GM19035 (cell line): ENCODE data around the gene KBTBD13.
"Not testable (repeated sequence)": the region's sequence is repeated elsewhere in the genome, so short reads cannot be mapped to it uniquely, and the experiment has no call there.

Experiments used
- ATAC-seq: cut with Tn5 transposase; IDR thresholded peaks from one replicate; pipeline ENCODE4 v1.9.1; 2021; ENCODE audit not compliant: unreplicated experiment

The KBTBD13 gene

DNA sequence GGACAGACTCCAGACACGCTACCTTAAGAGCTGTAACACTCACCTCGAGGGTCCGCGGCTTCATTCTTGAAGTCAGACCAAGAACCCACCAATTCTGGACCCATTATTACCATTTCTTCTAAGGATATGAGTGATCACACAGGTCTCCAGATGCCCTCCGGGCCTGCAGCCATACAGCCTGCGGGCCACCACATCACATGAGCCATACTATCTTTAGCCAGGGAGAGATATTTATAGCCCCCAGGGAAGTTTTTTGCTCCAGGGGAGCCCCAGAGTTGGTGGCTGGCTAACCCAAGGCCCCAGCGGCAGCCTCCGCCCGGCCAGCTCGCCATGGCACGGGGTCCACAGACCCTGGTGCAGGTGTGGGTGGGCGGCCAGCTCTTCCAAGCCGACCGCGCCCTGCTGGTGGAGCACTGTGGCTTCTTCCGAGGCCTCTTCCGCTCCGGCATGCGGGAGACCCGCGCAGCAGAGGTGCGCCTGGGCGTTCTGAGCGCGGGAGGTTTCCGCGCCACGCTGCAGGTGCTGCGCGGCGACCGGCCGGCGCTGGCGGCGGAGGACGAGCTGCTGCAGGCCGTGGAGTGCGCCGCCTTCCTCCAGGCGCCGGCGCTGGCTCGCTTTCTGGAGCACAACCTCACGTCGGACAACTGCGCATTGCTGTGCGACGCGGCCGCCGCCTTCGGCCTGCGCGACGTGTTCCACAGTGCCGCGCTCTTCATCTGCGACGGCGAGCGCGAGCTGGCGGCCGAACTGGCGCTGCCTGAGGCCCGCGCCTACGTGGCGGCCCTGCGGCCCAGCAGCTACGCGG lies at the start of gene KBTBD13:
TSS of gene KBTBD13 (plus strand) at position 261 of the 805 bp plus-strand sequence. CDS start at position 331, 70 bp downstream.
- no peak for ATAC-seq

DNA sequence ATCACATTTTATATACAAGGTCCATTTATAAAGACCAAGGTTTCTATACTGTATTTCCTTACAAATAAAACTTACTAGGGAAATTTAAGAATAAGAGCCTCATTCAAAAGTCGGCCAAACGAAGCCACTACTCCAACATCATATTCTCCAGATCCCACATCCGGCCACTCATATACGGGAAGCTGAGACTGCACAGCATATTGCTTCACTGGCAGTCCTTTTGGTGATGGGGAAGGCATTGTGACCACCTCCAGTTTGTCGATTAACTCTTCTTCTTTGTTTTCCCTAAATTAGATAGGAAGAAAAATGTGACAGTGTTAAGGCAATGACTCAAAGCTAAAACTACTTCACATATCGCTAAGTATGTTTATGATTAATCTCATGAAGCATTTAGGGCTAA lies 49.8 kb upstream of the KBTBD13 start:
- no peak for ATAC-seq

- ATAC-seq, result no peak
These were observed 49.0 kb upstream of the KBTBD13 start for GRCh38 chr15:65027593-65027992.

GRCh38 chr15:65028338-65028737 lies 48.2 kb upstream of the KBTBD13 start:
- ATAC-seq, result no peak

GRCh38 chr15:65028921-65029735 lies 47.4 kb upstream of the KBTBD13 start, which contains the start of gene MTFMT:
Gene MTFMT (minus strand): TSS chr15:65029639. CDS start chr15:65029613, 26 bp downstream.
- ATAC-seq, result peak; percentile 75

- no peak for ATAC-seq
These were observed 46.8 kb upstream of the KBTBD13 start for GRCh38 chr15:65029736-65030208.

GRCh38 chr15:65032801-65033537 lies 43.6 kb upstream of the KBTBD13 start:
- no peak for ATAC-seq

DNA sequence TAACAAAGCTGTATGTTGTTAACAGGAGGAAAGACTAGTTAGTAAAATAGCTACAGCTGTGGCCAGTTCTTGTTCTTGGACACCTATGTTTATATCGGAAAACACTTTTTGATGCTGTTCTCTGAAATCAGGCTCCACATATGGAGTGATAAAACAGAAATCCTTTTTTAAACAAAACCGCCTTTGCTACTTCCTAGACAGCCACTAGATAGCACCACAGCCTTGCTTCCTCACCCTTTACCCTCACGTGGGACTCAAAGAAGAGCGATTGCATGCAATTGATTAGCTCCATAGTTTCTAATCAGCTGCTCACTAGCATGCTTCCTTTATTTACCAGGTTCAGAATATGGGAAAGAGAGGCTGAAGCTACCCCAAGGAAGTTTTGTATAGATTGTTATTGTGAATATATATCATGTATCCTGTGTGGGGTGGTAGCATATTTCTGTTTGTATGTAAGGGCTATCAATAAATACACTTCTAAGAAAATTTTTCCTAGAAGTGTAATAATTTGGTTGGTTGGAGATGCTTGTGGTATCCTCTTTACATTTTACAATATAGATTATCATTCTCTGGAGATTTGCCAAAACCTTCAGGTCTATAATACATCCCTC lies 42.8 kb upstream of the KBTBD13 start:
- ATAC-seq, result no peak

- no peak for ATAC-seq
These were observed 41.8 kb upstream of the KBTBD13 start for GRCh38 chr15:65034719-65035118.

GRCh38 chr15:65037309-65037708 lies 39.2 kb upstream of the KBTBD13 start:
- ATAC-seq, result no peak

DNA sequence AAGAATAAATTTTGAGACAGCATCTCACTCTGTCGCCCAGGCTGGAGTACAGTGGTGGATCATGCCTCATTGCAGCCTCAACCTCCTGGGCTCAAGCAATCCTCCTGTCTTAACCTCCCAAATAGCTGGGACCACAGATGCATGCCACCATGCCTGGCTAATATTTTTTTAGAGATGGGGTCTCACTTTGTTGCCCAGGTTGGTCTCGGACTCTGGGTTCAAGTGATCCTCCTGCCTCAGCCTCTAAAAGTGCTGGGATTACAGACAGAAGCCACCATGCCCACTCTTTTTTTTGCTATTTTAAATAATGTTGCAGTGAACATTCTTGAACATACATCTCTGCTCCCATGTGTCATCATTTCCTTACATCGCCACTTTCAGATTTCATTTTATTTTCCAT lies 38.1 kb upstream of the KBTBD13 start:
- no peak for ATAC-seq

DNA sequence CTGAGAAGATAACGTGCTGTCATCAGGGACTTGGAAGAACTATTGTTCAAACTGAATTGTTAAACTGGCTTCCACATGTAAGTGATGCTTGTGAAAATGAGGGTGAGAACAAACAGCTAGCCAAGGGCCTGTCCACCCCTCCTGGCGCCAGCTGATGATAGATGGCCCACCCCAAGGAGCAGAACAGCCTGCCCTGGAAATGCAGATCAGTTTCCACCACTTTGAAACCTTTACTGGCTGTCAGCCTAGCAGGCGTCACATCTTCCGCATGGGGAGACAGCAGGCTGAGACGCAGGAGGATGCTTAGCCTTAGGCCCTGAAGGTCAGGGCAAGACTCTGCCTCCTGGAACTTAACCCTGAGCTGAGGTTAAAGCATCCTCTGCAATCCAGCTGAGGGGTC lies 37.7 kb upstream of the KBTBD13 start:
- ATAC-seq, result no peak

DNA sequence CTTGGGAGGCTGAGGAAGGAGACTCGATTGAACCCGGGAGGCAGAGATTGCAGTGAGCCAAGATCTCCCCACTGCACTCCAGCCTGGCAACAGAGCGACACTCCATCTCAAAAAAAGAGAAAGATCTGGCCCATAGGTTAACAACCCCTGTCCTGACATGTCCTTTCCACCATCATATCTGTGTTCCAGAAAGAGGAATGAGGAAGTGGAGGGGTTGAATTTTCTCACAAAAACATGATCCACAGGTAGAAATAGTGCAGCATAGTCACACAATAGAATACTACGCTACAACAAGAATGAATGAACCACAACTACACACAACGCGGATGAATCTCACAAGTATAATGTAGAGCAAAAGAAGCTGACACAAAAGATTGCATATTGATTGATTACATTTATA lies 36.1 kb upstream of the KBTBD13 start:
- ATAC-seq, result no peak

GRCh38 chr15:65041787-65042186 lies 34.8 kb upstream of the KBTBD13 start:
- ATAC-seq, result no peak

DNA sequence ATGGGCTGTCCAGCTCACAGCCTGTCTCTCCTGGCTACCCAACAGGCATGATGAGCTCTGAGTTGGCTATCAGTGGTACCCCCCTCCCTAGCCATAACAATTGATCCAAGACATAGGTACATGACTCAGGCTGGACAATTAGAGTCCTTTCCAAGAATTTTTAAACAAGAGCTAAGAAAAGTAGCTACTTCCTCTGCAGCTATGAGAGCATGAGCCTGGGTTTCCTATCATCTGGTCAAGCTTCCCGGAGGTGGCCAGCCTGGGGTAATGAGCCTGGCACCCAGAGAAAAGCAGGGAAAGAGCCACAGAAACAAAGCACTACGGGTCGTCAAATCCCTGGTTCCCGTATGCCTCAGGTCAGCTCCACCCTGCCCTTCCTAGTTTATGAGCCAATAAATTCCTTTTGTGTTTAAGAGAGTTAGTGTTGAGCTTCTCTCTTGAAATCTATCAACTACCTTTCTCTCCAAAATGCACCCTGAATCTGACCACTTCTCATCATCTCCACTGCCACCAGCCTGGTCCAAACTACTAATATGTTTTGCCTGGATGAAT lies 33.7 kb upstream of the KBTBD13 start:
- no peak for ATAC-seq

DNA sequence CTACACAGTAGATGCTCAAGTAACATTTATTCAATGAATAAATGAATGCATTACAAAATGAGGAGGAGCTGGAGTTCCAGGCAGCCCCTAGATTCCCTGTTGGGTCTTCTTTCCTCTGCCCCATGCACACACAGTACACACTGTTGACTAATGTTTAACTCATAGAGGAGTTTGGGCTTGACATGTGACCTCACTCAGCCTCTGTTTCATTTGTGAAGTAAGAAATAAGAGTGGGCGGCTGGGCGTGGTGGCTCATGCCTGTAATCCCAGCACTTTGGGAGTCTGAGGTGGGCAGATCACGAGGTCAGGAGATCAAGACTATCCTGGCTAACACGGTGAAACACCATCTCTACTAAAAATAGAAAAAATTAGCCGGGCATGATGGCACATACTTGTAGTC lies 32.3 kb upstream of the KBTBD13 start:
- not testable (repeated sequence) for ATAC-seq

DNA sequence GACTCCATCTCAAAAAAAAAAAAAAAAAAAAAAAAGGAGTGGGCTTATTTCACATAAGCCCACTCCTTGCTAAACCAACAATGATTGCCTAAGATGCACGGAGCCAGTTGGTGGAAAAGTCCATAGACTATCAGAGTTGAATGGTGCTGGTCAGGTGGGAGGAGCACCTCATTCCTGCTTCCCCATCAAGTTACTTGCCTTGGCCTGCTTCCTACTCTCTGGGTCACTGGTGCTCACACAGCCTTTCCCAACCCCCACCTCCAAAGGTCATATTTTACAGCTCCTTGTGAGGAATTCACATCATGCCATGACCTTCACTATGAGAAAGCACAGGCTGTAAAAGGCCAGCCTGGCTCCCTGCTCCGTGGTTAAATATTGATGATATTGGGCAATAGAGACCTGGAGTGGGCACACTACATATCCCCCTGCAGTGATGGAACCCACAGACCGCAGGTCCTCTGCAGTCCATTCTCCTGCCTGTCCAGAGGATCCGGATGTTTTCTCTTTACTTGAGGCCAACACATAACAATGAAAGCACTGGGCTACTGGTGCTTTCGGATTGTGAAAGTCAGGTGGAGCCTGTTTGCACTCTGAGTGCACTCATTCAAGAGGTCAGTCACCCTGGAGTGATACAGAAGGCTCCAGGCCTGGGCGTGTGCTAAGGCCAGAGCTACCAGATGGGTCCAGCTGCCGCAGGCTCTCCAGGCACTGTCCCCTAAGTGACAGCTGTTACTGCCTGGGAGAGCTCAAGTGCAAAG lies 31.6 kb upstream of the KBTBD13 start, which contains the start of gene SLC51B:
TSS of gene SLC51B (plus strand) at position 664 of the 758 bp plus-strand sequence. CDS start 4,618 bp downstream, outside the sequence.
- no peak for ATAC-seq

DNA sequence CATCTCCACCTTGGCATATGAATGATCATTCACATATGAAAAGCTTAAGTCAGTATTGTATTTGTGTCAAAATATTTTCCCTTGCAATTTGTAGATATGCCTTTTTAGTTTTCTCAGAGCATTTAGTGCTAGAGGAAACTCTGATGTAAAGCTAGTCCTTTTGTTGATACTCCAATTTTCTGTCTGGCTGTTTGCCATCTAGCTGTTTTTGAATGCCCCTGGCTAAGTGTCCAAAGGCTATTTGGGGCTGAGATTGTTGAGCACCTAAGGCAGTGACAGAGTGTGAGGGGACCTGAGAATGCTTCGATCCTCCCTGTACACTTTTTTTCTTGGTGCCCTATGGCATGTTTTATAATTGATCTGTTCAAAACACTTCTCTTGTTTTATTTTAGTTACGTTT lies 28.3 kb upstream of the KBTBD13 start:
- ATAC-seq, result no peak

GRCh38 chr15:65049418-65049840 lies 27.1 kb upstream of the KBTBD13 start:
- ATAC-seq, result peak; percentile 93

DNA sequence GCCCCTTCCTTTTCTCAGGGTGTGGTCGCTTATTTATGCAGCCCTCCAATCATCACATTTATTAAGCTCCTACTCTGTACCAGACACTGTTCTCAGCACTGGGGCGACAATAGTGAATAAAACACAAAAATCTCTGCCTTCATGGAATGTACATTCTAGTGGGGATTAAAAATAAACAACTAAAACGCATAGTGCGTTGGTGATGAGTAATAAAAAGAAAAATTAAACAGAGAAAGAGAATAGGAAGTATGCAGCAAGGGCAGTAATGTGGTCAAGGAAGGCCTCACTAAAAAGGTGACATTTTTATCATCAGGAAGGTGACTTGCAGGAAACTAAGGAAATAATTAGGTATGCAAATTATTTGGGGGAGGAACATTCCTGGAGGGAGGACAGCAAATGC lies 26.3 kb upstream of the KBTBD13 start:
- ATAC-seq, result no peak
